H9 (cell line): ENCODE results near the gene CUEDC1. TPM values are rescaled to one million over a fixed set of nuclear protein-coding genes. Genes with fewer than 3 reads are reported as not detected.

ENCODE experiments used
- DNase-seq: peaks from one replicate; pipeline ENCODE4 v3.0.0-alpha.2; 2017
- H2AFZ ChIP-seq: one replicate; pipeline ENCODE4 v1.6.1; 2013; ENCODE audit warnings: mild to moderate bottlenecking, low read length, control low read depth, moderate library complexity
- H2AK5ac ChIP-seq: 2 replicates; pipeline ENCODE4 v1.6.1; 2013; ENCODE audit warnings: low read length, control low read depth, mixed read lengths; ENCODE audit not compliant: insufficient read length
- H2BK120ac ChIP-seq: one replicate; pipeline ENCODE4 v1.6.1; 2013; ENCODE audit warnings: low read depth, mild to moderate bottlenecking, low read length, control low read depth, inconsistent platforms; ENCODE audit not compliant: poor library complexity, severe bottlenecking
- H2BK12ac ChIP-seq: 2 replicates; pipeline ENCODE4 v1.6.1; 2013; ENCODE audit warnings: low read length, control low read depth, mixed read lengths, low read depth; ENCODE audit not compliant: insufficient read length
- H2BK15ac ChIP-seq: 2 replicates; pipeline ENCODE4 v1.6.1; 2013; ENCODE audit warnings: low read depth, low read length, control low read depth
- H2BK20ac ChIP-seq: one replicate; pipeline ENCODE4 v1.6.1; 2013; ENCODE audit warnings: low read depth, mild to moderate bottlenecking, low read length, control low read depth, inconsistent platforms; ENCODE audit not compliant: poor library complexity, severe bottlenecking
- H2BK5ac ChIP-seq: 2 replicates; pipeline ENCODE4 v1.6.1; 2013; ENCODE audit warnings: low read length, control low read depth, mixed read lengths; ENCODE audit not compliant: insufficient read length
- H3K14ac ChIP-seq: 2 replicates; pipeline ENCODE4 v1.6.1; 2013; ENCODE audit warnings: low read length, control low read depth; ENCODE audit not compliant: insufficient read depth
- H3K18ac ChIP-seq: 2 replicates; pipeline ENCODE4 v1.6.1; 2013; ENCODE audit warnings: low read depth, mild to moderate bottlenecking, mixed read lengths, low read length, control low read depth; ENCODE audit not compliant: insufficient read length
- H3K23ac ChIP-seq: 2 replicates; pipeline ENCODE4 v1.6.1; 2013; ENCODE audit warnings: low read length, control low read depth, mixed read lengths, low read depth; ENCODE audit not compliant: insufficient read length
- H3K23me2 ChIP-seq: 2 replicates; pipeline ENCODE4 v1.6.1; 2013; ENCODE audit warnings: low read depth, mild to moderate bottlenecking, mixed read lengths, low read length, control low read depth; ENCODE audit not compliant: insufficient read length, poor library complexity, severe bottlenecking
- H3K27ac ChIP-seq: 2 replicates; pipeline ENCODE4 v1.5.1; 2013; ENCODE audit warnings: low read length, control low read depth, mixed read lengths, low read depth; ENCODE audit not compliant: insufficient read length
- H3K27me3 ChIP-seq: 2 replicates; pipeline ENCODE4 v1.6.1; 2013; ENCODE audit warnings: low read length, control low read depth, inconsistent platforms; ENCODE audit not compliant: insufficient read depth
- H3K4ac ChIP-seq: 2 replicates; pipeline ENCODE4 v1.6.1; 2013; ENCODE audit warnings: low read depth, mild to moderate bottlenecking, control low read depth, inconsistent platforms, low read length, moderate library complexity
- H3K4me1 ChIP-seq: 2 replicates; pipeline ENCODE4 v1.6.1; 2013; ENCODE audit warnings: low read length, control low read depth, inconsistent platforms; ENCODE audit not compliant: insufficient read depth
- H3K4me2 ChIP-seq: 2 replicates; pipeline ENCODE4 v1.6.1; 2013; ENCODE audit warnings: low read length, control low read depth, mixed read lengths; ENCODE audit not compliant: insufficient read length, insufficient read depth
- H3K56ac ChIP-seq: 2 replicates; pipeline ENCODE4 v1.6.1; 2013; ENCODE audit warnings: low read depth, mild to moderate bottlenecking, mixed read lengths, low read length, control low read depth; ENCODE audit not compliant: insufficient read length
- H3K79me1 ChIP-seq: 2 replicates; pipeline ENCODE4 v1.6.1; 2013; ENCODE audit warnings: low read depth, mild to moderate bottlenecking, moderate library complexity, low read length, control low read depth, inconsistent platforms; ENCODE audit not compliant: insufficient read depth, poor library complexity, severe bottlenecking
- H3K79me2 ChIP-seq: 2 replicates; pipeline ENCODE4 v1.6.1; 2013; ENCODE audit warnings: low read length, control low read depth, inconsistent platforms; ENCODE audit not compliant: insufficient read depth
- H3K9ac ChIP-seq: 2 replicates; pipeline ENCODE4 v1.6.1; 2013; ENCODE audit warnings: low read length, control low read depth, mixed read lengths; ENCODE audit not compliant: insufficient read length; ENCODE audit errors: extremely low read depth
- H3K9me3 ChIP-seq: one replicate; pipeline ENCODE4 v1.6.1; 2013; ENCODE audit warnings: low read depth, low read length, inconsistent platforms; ENCODE audit not compliant: control insufficient read depth
- H3T11ph ChIP-seq: one replicate; pipeline ENCODE4 v1.6.1; 2013; ENCODE audit warnings: mild to moderate bottlenecking, low read length, control low read depth, inconsistent platforms
- H4K20me1 ChIP-seq: one replicate; pipeline ENCODE4 v1.6.1; 2013; ENCODE audit not compliant: control insufficient read depth, insufficient read length, insufficient read depth
- H4K5ac ChIP-seq: 2 replicates; pipeline ENCODE4 v1.6.1; 2013; ENCODE audit warnings: low read depth, mild to moderate bottlenecking, mixed read lengths, low read length, control low read depth; ENCODE audit not compliant: insufficient read length
- H4K8ac ChIP-seq: replicated peaks from 2 replicates; pipeline ENCODE4 v1.6.1; 2013; ENCODE audit warnings: low read length, control low read depth, mixed read lengths, low read depth; ENCODE audit not compliant: insufficient read length
- H4K91ac ChIP-seq: 2 replicates; pipeline ENCODE4 v1.6.1; 2013; ENCODE audit warnings: low read depth, mild to moderate bottlenecking, moderate library complexity, mixed read lengths, low read length, control low read depth; ENCODE audit not compliant: insufficient read length
- H3K27ac Mint-ChIP-seq, 3 experiments: 2 replicates in 2 of 3; 3 replicates in 1 of 3; pipeline ENCODE4 v1.8.0; 2020 to 2021; ENCODE audit warnings: mixed read lengths in 3 of 3, mild to moderate bottlenecking in 1 of 3, moderate library complexity in 1 of 3
- H3K27me3 Mint-ChIP-seq: 2 replicates; pipeline ENCODE4 v1.8.0; 2021; ENCODE audit warnings: low read depth, mild to moderate bottlenecking, moderate library complexity, mixed read lengths
- H3K36me3 Mint-ChIP-seq, 3 experiments: 2 replicates in 2 of 3; 3 replicates in 1 of 3; pipeline ENCODE4 v1.8.0; 2020 to 2021; ENCODE audit warnings: low read depth in 3 of 3, mixed read lengths in 3 of 3; ENCODE audit not compliant: insufficient read depth in 1 of 3
- H3K4me1 Mint-ChIP-seq, 2 experiments: 2 replicates each; pipeline ENCODE4 v1.8.0; 2020; ENCODE audit warnings: mixed read lengths in 2 of 2
- H3K4me3 Mint-ChIP-seq, 2 experiments: 2 replicates in 1 of 2; 3 replicates in 1 of 2; pipeline ENCODE4 v1.8.0; 2020 to 2021; ENCODE audit warnings: mild to moderate bottlenecking in 2 of 2, mixed read lengths in 2 of 2, moderate library complexity in 1 of 2
- H3K9me3 Mint-ChIP-seq, 2 experiments: 2 replicates in 1 of 2; 3 replicates in 1 of 2; pipeline ENCODE4 v1.8.0; 2020; ENCODE audit warnings: mild to moderate bottlenecking in 2 of 2, mixed read lengths in 2 of 2, moderate library complexity in 1 of 2
- CTCF ChIP-seq: fragments of 200-600 bp; sonication (generic); conservative IDR thresholded peaks from 3 replicates; pipeline ENCODE4 v1.8.0; 2021; ENCODE audit warnings: antibody characterized with exemption, mild to moderate bottlenecking
- WGBS: extraction: QIAGEN DNeasy Blood & Tissue Kit; methylation state at CpG from one replicate; pipeline ENCODE4 v1.1.7; 2013; ENCODE audit warnings: missing lambda C conversion rate, low lambda C conversion rate, mixed read lengths; ENCODE audit not compliant: insufficient read length; ENCODE audit errors: extremely low coverage; 5-methylcytosine and 5-hydroxymethylcytosine counted together
- total RNA-seq: library from RNA; stranded (reverse); gene quantifications from 2 replicates; pipeline ENCODE4 v1.2.1, GENCODE V29; 2021

CUEDC1 gene
- total RNA-seq, 1 experiment from 2014 or later = 7.3 TPM

- no peak overlapping the region for H3K4me2 ChIP-seq
Observed at GRCh38 chr17:57916925-57917858, 38.0 kb downstream of the CUEDC1 start.

More at GRCh38 chr17:57916925-57917858, 38.0 kb downstream of the CUEDC1 start:
- Histone ChIP-seq H3K27ac (no peak overlapping the region), H2AK5ac (no peak overlapping the region), H3K4ac (no peak overlapping the region; the same call in 1 of the 2 replicates), H2AFZ (no peak overlapping the region), H3K56ac (no peak overlapping the region), H3K23me2 (no peaks in the 10 kb centered on the region), H3K9ac (no peak overlapping the region), H4K5ac (no peak overlapping the region), H3K14ac (peak overlapping the region; percentile 4; the same call in 1 of the 2 replicates), H3K18ac (peak overlapping the region; percentile 22), H4K91ac (peak overlapping the region; percentile 30), H2BK12ac (peak overlapping the region; percentile 39), H2BK5ac (no peak overlapping the region), H3K4me1 (peaks cover 7% of the 10 kb centered on the region; the same call in 1 of the 2 replicates), H4K8ac (no peak overlapping the region), H4K20me1 (no peaks in the 10 kb centered on the region), H3K9me3 (no peaks in the 10 kb centered on the region), H3T11ph (no peak overlapping the region), H3K23ac (no peak overlapping the region), H2BK20ac (peak overlapping the region; percentile 76), H3K79me2 (no peaks in the 10 kb centered on the region), H3K27me3 (no peaks in the 10 kb centered on the region), H2BK120ac (no peak overlapping the region), H3K79me1 (no peaks in the 10 kb centered on the region), H2BK15ac (no peak overlapping the region)
- Mint-ChIP-seq H3K27ac (peak overlapping the region; percentile 32 to 87 (median 74); a peak in 5 of 7 replicates), H3K4me3 (no peak overlapping the region), H3K4me1 (peaks cover 59 to 74% of the 10 kb centered on the region in 2 experiments), H3K27me3 (peaks cover 12% of the 10 kb centered on the region), H3K9me3 (no peaks in the 10 kb centered on the region), H3K36me3 (no peaks in the 10 kb centered on the region)
- no CpG with 5 or more reads among the region's 9 CpGs for WGBS
- DNase-seq = no peak
- TF ChIP-seq CTCF = no peak
